Skeletal muscle tissue (tissue), 4 donors: ENCODE data around the gene NKPD1. TPM values are rescaled to one million over a fixed set of nuclear protein-coding genes. Genes with fewer than 3 reads are reported as not detected.

ENCODE experiments used
- H3K27ac ChIP-seq: one replicate; pipeline ENCODE4 v1.7.0; 2013; ENCODE audit warnings: mild to moderate bottlenecking, low read depth, low read length, inconsistent platforms
- H3K27me3 ChIP-seq, 3 donors: one replicate each; pipeline ENCODE4 v1.7.0; 2013; ENCODE audit warnings: low read length in 3 of 3; ENCODE audit not compliant: control insufficient read depth in 3 of 3, insufficient read depth in 3 of 3
- H3K36me3 ChIP-seq, 3 donors: one replicate each; pipeline ENCODE4 v1.7.0; 2013; ENCODE audit warnings: low read length in 3 of 3; ENCODE audit not compliant: control insufficient read depth in 3 of 3, insufficient read depth in 3 of 3
- H3K4me1 ChIP-seq, 3 donors: one replicate each; pipeline ENCODE4 v1.7.0; 2013; ENCODE audit warnings: low read length in 3 of 3, mild to moderate bottlenecking in 3 of 3; ENCODE audit not compliant: control insufficient read depth in 3 of 3, insufficient read depth in 3 of 3
- H3K4me3 ChIP-seq, 3 donors: one replicate each; pipeline ENCODE4 v1.7.0; 2013; ENCODE audit warnings: low read length in 3 of 3
- H3K9ac ChIP-seq, 3 donors: one replicate each; pipeline ENCODE4 v1.7.0; 2013; ENCODE audit warnings: low read length in 3 of 3, mild to moderate bottlenecking in 3 of 3, moderate library complexity in 2 of 3, low read depth in 1 of 3
- H3K9me3 ChIP-seq, 3 donors: one replicate each; pipeline ENCODE4 v1.7.0; 2013; ENCODE audit warnings: low read length in 3 of 3; ENCODE audit not compliant: control insufficient read depth in 3 of 3
- total RNA-seq: library from RNA; depleted of rRNA; stranded (reverse); fragments of >200 nt; gene quantifications from one replicate; pipeline ENCODE4 v1.2.3, GENCODE V29; 2014
- donor health status: Osteomylitis.

Gene NKPD1
- total RNA-seq, 1 donor from 2014 or later = not detected

- Histone ChIP-seq H3K27ac (no peak overlapping the region), H3K36me3 (no peaks in the 10 kb centered on the region), H3K27me3 (no peaks in the 10 kb centered on the region), H3K4me3 (no peak overlapping the region), H3K9ac (no peak overlapping the region), H3K9me3 (no peaks in the 10 kb centered on the region), H3K4me1 (peaks cover 5 to 14% (median 5%) of the 10 kb centered on the region in 3 donors)
Observed at GRCh38 chr19:45135176-45135885, 25.5 kb downstream of the NKPD1 start.

- H3K9ac ChIP-seq = no peak overlapping the region
- H3K27ac ChIP-seq = no peak overlapping the region
- no peaks in the 10 kb centered on the region for H3K27me3 ChIP-seq
- peaks cover 5 to 14% (median 5%) of the 10 kb centered on the region in 3 donors for H3K4me1 ChIP-seq
- H3K36me3 ChIP-seq = peaks cover 0 to 2% (median 2%) of the 10 kb centered on the region in 3 donors
- H3K4me3 ChIP-seq = no peak overlapping the region
- no peaks in the 10 kb centered on the region for H3K9me3 ChIP-seq
Observed at GRCh38 chr19:45133661-45134060, 27.1 kb downstream of the NKPD1 start.

DNA sequence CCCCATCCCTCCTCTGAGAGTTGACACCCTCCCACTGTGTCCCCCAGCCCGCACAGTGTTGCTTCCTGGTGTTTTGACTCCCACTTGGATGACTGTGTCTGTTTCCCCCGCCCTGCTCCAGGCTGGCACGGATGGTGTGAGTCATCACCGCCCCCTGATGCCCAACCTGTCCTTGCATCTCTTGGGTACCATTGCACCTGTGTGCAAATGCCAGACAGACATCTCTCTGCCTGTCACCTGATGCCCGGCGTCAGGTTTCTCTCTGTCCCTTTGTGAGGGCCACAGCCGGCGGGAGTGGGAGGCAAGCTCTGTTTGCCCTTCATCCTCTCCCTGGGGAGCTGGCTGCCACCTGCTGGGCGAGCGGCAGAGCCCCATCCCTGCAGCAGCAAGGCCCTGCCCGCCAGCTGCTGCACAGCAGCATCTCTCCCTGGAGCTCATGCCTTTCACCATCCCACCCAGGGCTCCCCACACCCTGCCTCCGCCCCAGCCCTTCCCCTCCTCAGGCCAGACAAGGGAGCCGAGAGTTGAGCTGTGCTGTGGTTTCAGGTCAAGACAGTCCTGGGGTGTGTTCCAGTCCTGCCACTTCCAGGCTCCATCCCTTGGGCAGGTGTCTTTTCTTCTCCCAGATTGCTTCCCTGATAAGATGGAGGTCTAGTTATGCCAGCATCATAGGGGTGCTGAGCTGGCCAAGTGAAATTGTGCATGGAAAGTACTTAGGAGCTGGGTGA lies 29.7 kb downstream of the NKPD1 start:
- H3K9me3 ChIP-seq = no peaks in the 10 kb centered on the region
- peak overlapping the region in 1 of 3 donors; percentile 16 for H3K9ac ChIP-seq
- peaks cover 0 to 3% (median 2%) of the 10 kb centered on the region in 3 donors for H3K36me3 ChIP-seq
- H3K27ac ChIP-seq = no peak overlapping the region
- H3K4me3 ChIP-seq = no peak overlapping the region
- H3K27me3 ChIP-seq = no peaks in the 10 kb centered on the region
- peaks cover 0 to 3% (median 3%) of the 10 kb centered on the region in 3 donors for H3K4me1 ChIP-seq

DNA sequence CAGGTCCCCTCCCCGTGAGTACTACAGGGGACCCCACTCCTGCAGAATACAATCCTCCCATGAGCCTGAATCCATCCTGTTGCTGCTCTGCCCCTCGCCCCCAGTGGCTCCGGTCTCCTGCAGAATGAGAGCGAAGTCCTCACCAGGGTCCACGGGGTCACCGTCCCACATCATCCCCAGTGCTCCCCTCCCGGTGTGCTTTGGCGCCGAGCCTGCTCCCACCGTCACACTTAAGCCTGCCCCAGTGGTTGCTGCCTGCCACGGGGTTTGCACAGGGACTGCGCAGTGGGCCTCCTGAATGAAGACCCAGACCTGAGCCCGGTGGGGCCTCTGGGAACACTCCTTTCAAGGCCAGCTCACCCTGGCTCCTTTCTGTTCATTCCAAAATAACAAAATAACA lies 30.5 kb downstream of the NKPD1 start:
- H3K9me3 ChIP-seq = no peaks in the 10 kb centered on the region
- H3K4me3 ChIP-seq = no peak overlapping the region
- H3K27me3 ChIP-seq = no peaks in the 10 kb centered on the region
- H3K36me3 ChIP-seq = peaks cover 0 to 3% (median 2%) of the 10 kb centered on the region in 3 donors
- peak overlapping the region in 1 of 3 donors; percentile 33 for H3K9ac ChIP-seq
- no peak overlapping the region for H3K27ac ChIP-seq
- peaks cover 0 to 7% (median 5%) of the 10 kb centered on the region in 3 donors for H3K4me1 ChIP-seq

GRCh38 chr19:45128806-45129205 lies 32.0 kb downstream of the NKPD1 start:
- Histone ChIP-seq H3K27ac (no peak overlapping the region), H3K4me3 (no peak overlapping the region), H3K9ac (no peak overlapping the region), H3K4me1 (peaks cover 0 to 7% (median 5%) of the 10 kb centered on the region in 3 donors), H3K9me3 (no peaks in the 10 kb centered on the region), H3K27me3 (no peaks in the 10 kb centered on the region), H3K36me3 (peaks cover 0 to 3% (median 2%) of the 10 kb centered on the region in 3 donors)

DNA sequence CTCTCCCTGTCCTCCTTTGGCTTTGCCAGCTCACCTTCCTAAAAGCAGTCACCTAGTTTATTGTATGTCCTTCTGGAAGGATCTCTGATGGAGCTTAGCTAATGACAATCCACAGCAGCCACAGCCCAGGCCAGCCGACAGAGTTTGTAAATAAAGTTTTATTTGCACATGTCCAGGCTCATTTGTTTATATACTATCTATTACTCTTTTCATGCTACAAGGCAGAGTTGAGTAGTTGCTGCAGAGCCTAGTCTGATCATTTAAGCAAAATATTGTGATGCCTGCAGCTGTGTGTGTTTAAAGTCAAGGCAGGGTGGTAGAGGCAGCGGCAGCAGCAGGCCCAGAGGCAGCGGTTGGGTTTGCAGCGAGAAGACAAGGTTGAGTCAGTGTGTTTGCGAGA lies 32.6 kb downstream of the NKPD1 start:
- H3K27me3 ChIP-seq = no peaks in the 10 kb centered on the region

GRCh38 chr19:45126654-45127053 lies 34.1 kb downstream of the NKPD1 start:
- peaks cover 0 to 3% (median 2%) of the 10 kb centered on the region in 3 donors for H3K36me3 ChIP-seq
- peaks cover 0 to 12% (median 7%) of the 10 kb centered on the region in 3 donors for H3K4me1 ChIP-seq
- H3K4me3 ChIP-seq = no peak overlapping the region
- H3K9ac ChIP-seq = no peak overlapping the region
- no peaks in the 10 kb centered on the region for H3K9me3 ChIP-seq
- no peak overlapping the region for H3K27ac ChIP-seq
- no peaks in the 10 kb centered on the region for H3K27me3 ChIP-seq

More for the DNA sequence above, 32.6 kb downstream of the NKPD1 start:
- H3K4me3 ChIP-seq = no peak overlapping the region
- no peaks in the 10 kb centered on the region for H3K9me3 ChIP-seq
- H3K9ac ChIP-seq = no peak overlapping the region
- peaks cover 0 to 3% (median 2%) of the 10 kb centered on the region in 3 donors for H3K36me3 ChIP-seq
- H3K4me1 ChIP-seq = peaks cover 0 to 11% (median 7%) of the 10 kb centered on the region in 3 donors
- no peak overlapping the region for H3K27ac ChIP-seq

DNA sequence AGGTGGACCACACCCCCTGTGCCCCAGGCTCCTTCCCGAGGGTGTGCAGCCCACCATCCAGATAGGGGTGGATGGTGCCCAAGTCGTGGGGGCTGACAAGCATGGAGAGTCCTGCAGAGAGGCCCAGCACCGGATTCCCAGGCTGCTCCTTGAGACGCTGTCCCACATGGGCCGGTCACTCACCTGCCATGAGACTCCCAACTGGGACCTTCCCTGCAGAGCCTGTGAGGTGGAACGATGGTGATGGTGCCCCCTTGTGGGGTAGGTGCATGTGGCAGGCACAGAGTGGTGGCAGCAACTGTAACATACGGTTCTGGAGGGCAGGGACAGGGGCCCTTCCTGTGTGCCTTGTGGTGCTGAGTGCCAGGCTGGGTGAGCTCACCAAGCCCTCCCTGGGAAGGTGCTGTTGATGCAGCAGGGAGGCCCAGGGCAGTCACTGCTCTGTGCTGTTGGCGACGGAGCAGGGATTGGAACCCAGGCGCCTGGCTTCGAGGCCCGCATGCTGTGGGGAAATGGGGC lies 34.7 kb downstream of the NKPD1 start:
- H3K9ac ChIP-seq = peak overlapping the region in 1 of 3 donors; percentile 54
- peaks cover 0 to 3% (median 2%) of the 10 kb centered on the region in 3 donors for H3K36me3 ChIP-seq
- H3K27me3 ChIP-seq = no peaks in the 10 kb centered on the region
- no peak overlapping the region for H3K27ac ChIP-seq
- H3K4me1 ChIP-seq = peaks cover 0 to 12% (median 7%) of the 10 kb centered on the region in 3 donors
- H3K9me3 ChIP-seq = no peaks in the 10 kb centered on the region
- no peak overlapping the region for H3K4me3 ChIP-seq

DNA sequence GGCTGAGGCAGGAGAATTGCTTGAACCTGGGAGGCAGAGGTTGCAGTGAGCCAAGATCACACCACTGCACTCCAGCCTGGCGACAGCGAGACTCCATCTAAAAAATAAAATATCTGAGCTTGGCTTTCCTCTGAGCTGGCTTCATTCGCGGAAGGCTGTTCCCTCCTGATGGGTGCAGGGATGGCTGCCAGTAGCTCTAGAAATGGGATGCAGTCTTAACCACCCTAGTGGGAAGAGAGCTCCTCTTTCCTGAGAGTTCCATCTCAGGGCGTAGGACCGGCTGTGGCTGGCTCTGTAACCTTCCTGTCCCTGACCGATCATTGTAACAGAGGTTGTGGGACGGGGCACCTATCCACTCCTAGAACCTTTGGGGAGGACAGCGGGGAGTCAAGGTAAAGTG lies 35.4 kb downstream of the NKPD1 start:
- H3K9ac ChIP-seq = no peak overlapping the region
- H3K4me1 ChIP-seq = peaks cover 0 to 12% (median 7%) of the 10 kb centered on the region in 3 donors
- H3K27ac ChIP-seq = no peak overlapping the region
- H3K27me3 ChIP-seq = no peaks in the 10 kb centered on the region
- peaks cover 0 to 3% (median 2%) of the 10 kb centered on the region in 3 donors for H3K36me3 ChIP-seq
- no peaks in the 10 kb centered on the region for H3K9me3 ChIP-seq
- no peak overlapping the region for H3K4me3 ChIP-seq

- H3K9me3 ChIP-seq = no peaks in the 10 kb centered on the region
- H3K4me1 ChIP-seq = peaks cover 0 to 12% (median 12%) of the 10 kb centered on the region in 3 donors
- peaks cover 0 to 3% (median 2%) of the 10 kb centered on the region in 3 donors for H3K36me3 ChIP-seq
- no peak overlapping the region for H3K27ac ChIP-seq
- peak overlapping the region in 1 of 3 donors; percentile 11 for H3K9ac ChIP-seq
- no peak overlapping the region for H3K4me3 ChIP-seq
- H3K27me3 ChIP-seq = no peaks in the 10 kb centered on the region
Observed at GRCh38 chr19:45124021-45124420, 36.8 kb downstream of the NKPD1 start.
